ENCODE data around the gene POLR2M.
A peak's percentile ranks its signal among the peaks of the same experiment; 100 is the strongest.

POLR2M gene

GRCh38 chr15:57706405-57707209 lies at the start of gene POLR2M:
TSS of gene POLR2M (plus strand) at chr15:57706714. CDS start at chr15:57706843, 129 bp downstream.
- Mint-ChIP-seq H3K4me1 (peaks cover 49% of the 10 kb centered on the region), H3K9me3 (no peaks in the 10 kb centered on the region), H3K36me3 (peaks cover 29% of the 10 kb centered on the region), H3K4me3 (peak within 1 kb of the TSS; percentile 82), H3K27ac (peak within 1 kb of the TSS; percentile 82), H3K27me3 (peaks cover 9% of the 10 kb centered on the region)
- ATAC-seq: peak; percentile 97

GRCh38 chr15:57657619-57658018 lies 48.9 kb upstream of the POLR2M start:
- Mint-ChIP-seq H3K9me3 (no peaks in the 10 kb centered on the region), H3K4me1 (no peaks in the 10 kb centered on the region), H3K4me3 (no peak overlapping the region), H3K27ac (no peak overlapping the region), H3K36me3 (no peaks in the 10 kb centered on the region), H3K27me3 (no peaks in the 10 kb centered on the region)
- no peak for ATAC-seq

GRCh38 chr15:57662091-57662744 lies 44.3 kb upstream of the POLR2M start:
- H3K4me3 Mint-ChIP-seq: no peak overlapping the region
- no peak overlapping the region for H3K27ac Mint-ChIP-seq
- no peaks in the 10 kb centered on the region for H3K36me3 Mint-ChIP-seq
- no peaks in the 10 kb centered on the region for H3K27me3 Mint-ChIP-seq
- no peaks in the 10 kb centered on the region for H3K4me1 Mint-ChIP-seq
- H3K9me3 Mint-ChIP-seq: no peaks in the 10 kb centered on the region
- no peak for ATAC-seq

GRCh38 chr15:57662802-57663201 lies 43.7 kb upstream of the POLR2M start:
- H3K9me3 Mint-ChIP-seq: no peaks in the 10 kb centered on the region
- ATAC-seq: no peak
- H3K36me3 Mint-ChIP-seq: no peaks in the 10 kb centered on the region
- no peaks in the 10 kb centered on the region for H3K4me1 Mint-ChIP-seq
- H3K27me3 Mint-ChIP-seq: no peaks in the 10 kb centered on the region
- H3K27ac Mint-ChIP-seq: no peak overlapping the region
- no peak overlapping the region for H3K4me3 Mint-ChIP-seq

- no peak overlapping the region for H3K27ac Mint-ChIP-seq
- H3K4me3 Mint-ChIP-seq: no peak overlapping the region
- no peaks in the 10 kb centered on the region for H3K9me3 Mint-ChIP-seq
- H3K4me1 Mint-ChIP-seq: no peaks in the 10 kb centered on the region
- ATAC-seq: no peak
- H3K36me3 Mint-ChIP-seq: no peaks in the 10 kb centered on the region
- no peaks in the 10 kb centered on the region for H3K27me3 Mint-ChIP-seq
Measured at GRCh38 chr15:57663262-57663661, 43.3 kb upstream of the POLR2M start.

- no peak for ATAC-seq
- Mint-ChIP-seq H3K4me1 (no peaks in the 10 kb centered on the region), H3K36me3 (no peaks in the 10 kb centered on the region), H3K27me3 (peaks cover 2% of the 10 kb centered on the region), H3K27ac (no peak overlapping the region), H3K4me3 (no peak overlapping the region), H3K9me3 (no peaks in the 10 kb centered on the region)
Measured at GRCh38 chr15:57665194-57665593, 41.3 kb upstream of the POLR2M start.

GRCh38 chr15:57665939-57666338 lies 40.6 kb upstream of the POLR2M start:
- H3K9me3 Mint-ChIP-seq: no peaks in the 10 kb centered on the region
- no peaks in the 10 kb centered on the region for H3K4me1 Mint-ChIP-seq
- ATAC-seq: no peak
- peaks cover 6% of the 10 kb centered on the region for H3K36me3 Mint-ChIP-seq
- peaks cover 9% of the 10 kb centered on the region for H3K27me3 Mint-ChIP-seq
- H3K27ac Mint-ChIP-seq: no peak overlapping the region
- no peak overlapping the region for H3K4me3 Mint-ChIP-seq

GRCh38 chr15:57667171-57667849 lies 39.2 kb upstream of the POLR2M start:
- Mint-ChIP-seq H3K27me3 (peaks cover 18% of the 10 kb centered on the region), H3K9me3 (no peaks in the 10 kb centered on the region), H3K4me3 (no peak overlapping the region), H3K27ac (no peak overlapping the region), H3K4me1 (no peaks in the 10 kb centered on the region), H3K36me3 (peaks cover 6% of the 10 kb centered on the region)
- ATAC-seq: no peak

- H3K27ac Mint-ChIP-seq: no peak overlapping the region
- no peaks in the 10 kb centered on the region for H3K9me3 Mint-ChIP-seq
- H3K36me3 Mint-ChIP-seq: peaks cover 6% of the 10 kb centered on the region
- ATAC-seq: no peak
- no peak overlapping the region for H3K4me3 Mint-ChIP-seq
- peaks cover 25% of the 10 kb centered on the region for H3K27me3 Mint-ChIP-seq
- no peaks in the 10 kb centered on the region for H3K4me1 Mint-ChIP-seq
Measured at GRCh38 chr15:57668016-57668415, 38.5 kb upstream of the POLR2M start.

- H3K4me1 Mint-ChIP-seq: no peaks in the 10 kb centered on the region
- peaks cover 29% of the 10 kb centered on the region for H3K27me3 Mint-ChIP-seq
- peaks cover 6% of the 10 kb centered on the region for H3K36me3 Mint-ChIP-seq
- no peak for ATAC-seq
- no peaks in the 10 kb centered on the region for H3K9me3 Mint-ChIP-seq
- H3K27ac Mint-ChIP-seq: no peak overlapping the region
- no peak overlapping the region for H3K4me3 Mint-ChIP-seq
Measured at GRCh38 chr15:57671636-57672035, 34.9 kb upstream of the POLR2M start.

- Mint-ChIP-seq H3K4me1 (no peaks in the 10 kb centered on the region), H3K9me3 (no peaks in the 10 kb centered on the region), H3K4me3 (no peak overlapping the region), H3K27ac (no peak overlapping the region), H3K27me3 (peaks cover 23% of the 10 kb centered on the region), H3K36me3 (peaks cover 2% of the 10 kb centered on the region)
- no peak for ATAC-seq
Measured at GRCh38 chr15:57675481-57676181, 30.9 kb upstream of the POLR2M start.

- no peaks in the 10 kb centered on the region for H3K9me3 Mint-ChIP-seq
- H3K4me3 Mint-ChIP-seq: no peak overlapping the region
- no peaks in the 10 kb centered on the region for H3K36me3 Mint-ChIP-seq
- H3K27ac Mint-ChIP-seq: no peak overlapping the region
- no peaks in the 10 kb centered on the region for H3K4me1 Mint-ChIP-seq
- H3K27me3 Mint-ChIP-seq: peaks cover 19% of the 10 kb centered on the region
- no peak for ATAC-seq
Measured at GRCh38 chr15:57676585-57676984, 29.9 kb upstream of the POLR2M start.

GRCh38 chr15:57677204-57677603 lies 29.3 kb upstream of the POLR2M start:
- H3K9me3 Mint-ChIP-seq: no peaks in the 10 kb centered on the region
- no peaks in the 10 kb centered on the region for H3K36me3 Mint-ChIP-seq
- no peaks in the 10 kb centered on the region for H3K4me1 Mint-ChIP-seq
- no peak overlapping the region for H3K27ac Mint-ChIP-seq
- H3K27me3 Mint-ChIP-seq: peaks cover 20% of the 10 kb centered on the region
- no peak for ATAC-seq
- H3K4me3 Mint-ChIP-seq: no peak overlapping the region

- H3K4me3 Mint-ChIP-seq: no peak overlapping the region
- H3K9me3 Mint-ChIP-seq: no peaks in the 10 kb centered on the region
- no peak for ATAC-seq
- H3K27ac Mint-ChIP-seq: no peak overlapping the region
- H3K36me3 Mint-ChIP-seq: no peaks in the 10 kb centered on the region
- H3K27me3 Mint-ChIP-seq: peaks cover 9% of the 10 kb centered on the region
- H3K4me1 Mint-ChIP-seq: no peaks in the 10 kb centered on the region
Measured at GRCh38 chr15:57680021-57680420, 26.5 kb upstream of the POLR2M start.

- H3K4me3 Mint-ChIP-seq: no peak overlapping the region
- H3K36me3 Mint-ChIP-seq: no peaks in the 10 kb centered on the region
- no peak for ATAC-seq
- peaks cover 9% of the 10 kb centered on the region for H3K27me3 Mint-ChIP-seq
- no peaks in the 10 kb centered on the region for H3K4me1 Mint-ChIP-seq
- no peak overlapping the region for H3K27ac Mint-ChIP-seq
- no peaks in the 10 kb centered on the region for H3K9me3 Mint-ChIP-seq
Measured at GRCh38 chr15:57681011-57681410, 25.5 kb upstream of the POLR2M start.
